ENCODE data around the gene RNF215.
"Not testable (repeated sequence)": the region's sequence is repeated elsewhere in the genome, so short reads cannot be mapped to it uniquely, and the experiment has no call there.

RNF215 gene

GRCh38 chr22:30420347-30421125 is 33.3 kb upstream of the RNF215 start:
- peak in 2 of 4 experiments; percentile 38 to 57 for DNase-seq

GRCh38 chr22:30416837-30417236 is 29.6 kb upstream of the RNF215 start:
- DNase-seq: no peak

- DNase-seq: no peak
Observed at GRCh38 chr22:30416403-30416802, 29.2 kb upstream of the RNF215 start.

- DNase-seq: no peak
Observed at GRCh38 chr22:30414525-30415047, 27.4 kb upstream of the RNF215 start.

- peak; percentile 21 to 55 (median 38) for DNase-seq
Observed at GRCh38 chr22:30413745-30414524, 26.7 kb upstream of the RNF215 start.

- DNase-seq: no peak
Observed at GRCh38 chr22:30413001-30413400, 25.8 kb upstream of the RNF215 start.

GRCh38 chr22:30411780-30412179 is 24.6 kb upstream of the RNF215 start:
- DNase-seq: no peak

GRCh38 chr22:30408388-30409102 is 21.3 kb upstream of the RNF215 start:
- no peak for DNase-seq

GRCh38 chr22:30406400-30406799 is 19.2 kb upstream of the RNF215 start:
- DNase-seq: no peak

- DNase-seq: no peak
Observed at GRCh38 chr22:30405731-30406130, 18.5 kb upstream of the RNF215 start.

GRCh38 chr22:30404307-30404706 is 17.1 kb upstream of the RNF215 start:
- DNase-seq: no peak

- DNase-seq: not testable (repeated sequence)
Observed at GRCh38 chr22:30402766-30403104, 15.5 kb upstream of the RNF215 start.

GRCh38 chr22:30402028-30402765 is 15.0 kb upstream of the RNF215 start:
- DNase-seq: peak in 3 of 4 experiments; percentile 54 to 64 (median 61)

GRCh38 chr22:30401024-30401423 is 13.8 kb upstream of the RNF215 start:
- DNase-seq: not testable (repeated sequence)

GRCh38 chr22:30400159-30400558 is 12.9 kb upstream of the RNF215 start:
- peak in 1 of 4 experiments; percentile 12 for DNase-seq

GRCh38 chr22:30399718-30400117 is 12.5 kb upstream of the RNF215 start:
- DNase-seq: no peak

- DNase-seq: no peak
Observed at GRCh38 chr22:30398685-30399680, 11.8 kb upstream of the RNF215 start.

GRCh38 chr22:30397656-30398635 is 10.7 kb upstream of the RNF215 start:
- no peak for DNase-seq

- DNase-seq: peak; percentile 43 to 71 (median 53)
Observed at GRCh38 chr22:30396871-30397655, 9.9 kb upstream of the RNF215 start, which contains the start of gene SEC14L2. Gene SEC14L2 (plus strand): TSS chr22:30397018. CDS start chr22:30397117, 99 bp downstream.

All from suppressor macrophage (primary cell).